Parathyroid adenoma (tissue), 2 donors: Measurements from ENCODE around the gene GLRX2.

Source experiments
- H2AFZ ChIP-seq: fragments of 300-600 bp; sonication (generic); one replicate; pipeline ENCODE4 v1.7.0; 2017; ENCODE audit warnings: antibody characterized with exemption, mild to moderate bottlenecking
- H3K27ac ChIP-seq: fragments of 300-600 bp; sonication (generic); one replicate; pipeline ENCODE4 v1.7.0; 2017
- H3K27me3 ChIP-seq: fragments of 300-600 bp; sonication (generic); one replicate; pipeline ENCODE4 v1.7.0; 2017; ENCODE audit warnings: low read length; ENCODE audit not compliant: control insufficient read depth, insufficient read depth
- H3K36me3 ChIP-seq: fragments of 300-600 bp; sonication (generic); one replicate; pipeline ENCODE4 v1.7.0; 2017; ENCODE audit warnings: low read length; ENCODE audit not compliant: control insufficient read depth, insufficient read depth
- H3K4me1 ChIP-seq: fragments of 300-600 bp; sonication (generic); one replicate; pipeline ENCODE4 v1.7.0; 2017; ENCODE audit warnings: control low read depth
- H3K4me2 ChIP-seq: fragments of 300-600 bp; sonication (generic); one replicate; pipeline ENCODE4 v1.7.0; 2017; ENCODE audit warnings: low read length
- H3K4me3 ChIP-seq: fragments of 300-600 bp; sonication (generic); one replicate; pipeline ENCODE4 v1.7.0; 2017; ENCODE audit warnings: low read depth, low read length
- H3K79me2 ChIP-seq: fragments of 300-600 bp; sonication (generic); one replicate; pipeline ENCODE4 v1.7.0; 2017; ENCODE audit warnings: control low read depth
- H3K9ac ChIP-seq: fragments of 300-600 bp; sonication (generic); one replicate; pipeline ENCODE4 v1.7.0; 2017; ENCODE audit warnings: mild to moderate bottlenecking
- H3K9me3 ChIP-seq: fragments of 300-600 bp; sonication (generic); one replicate; pipeline ENCODE4 v1.7.0; 2017; ENCODE audit warnings: low read length; ENCODE audit not compliant: control insufficient read depth
- TF ChIP-seq, protein P1 (sequence below): fragments of 300-600 bp; sonication (generic); IDR thresholded peaks from one replicate; pipeline ENCODE4 v1.7.0; 2017; ENCODE audit warnings: antibody characterized with exemption, mild to moderate bottlenecking
- donor health status: primary hyperparathyroidism.

GLRX2 gene

DNA sequence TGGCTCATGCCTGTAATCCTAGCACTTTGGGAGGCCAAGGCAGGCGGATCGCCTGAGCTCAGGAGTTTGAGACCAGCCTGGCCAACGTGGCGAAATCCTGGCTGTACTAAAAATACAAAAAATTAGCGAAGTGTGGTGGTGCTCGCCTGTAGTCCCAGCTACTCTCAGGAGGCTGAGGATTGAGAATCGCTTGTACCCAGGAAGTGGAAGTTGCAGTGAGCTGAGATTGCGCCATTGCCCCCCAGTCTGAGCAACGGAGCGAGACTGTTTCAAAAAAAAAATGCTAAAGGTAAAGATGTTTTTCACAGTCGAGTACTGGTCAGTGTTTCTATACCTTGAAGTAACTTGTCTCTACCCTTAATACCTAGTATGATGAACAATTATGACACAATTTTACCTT is 11.1 kb downstream of the GLRX2 start:
- H3K4me3 ChIP-seq = no peak overlapping the region
- H3K9me3 ChIP-seq = no peaks in the 10 kb centered on the region
- TF ChIP-seq, protein P1, sequence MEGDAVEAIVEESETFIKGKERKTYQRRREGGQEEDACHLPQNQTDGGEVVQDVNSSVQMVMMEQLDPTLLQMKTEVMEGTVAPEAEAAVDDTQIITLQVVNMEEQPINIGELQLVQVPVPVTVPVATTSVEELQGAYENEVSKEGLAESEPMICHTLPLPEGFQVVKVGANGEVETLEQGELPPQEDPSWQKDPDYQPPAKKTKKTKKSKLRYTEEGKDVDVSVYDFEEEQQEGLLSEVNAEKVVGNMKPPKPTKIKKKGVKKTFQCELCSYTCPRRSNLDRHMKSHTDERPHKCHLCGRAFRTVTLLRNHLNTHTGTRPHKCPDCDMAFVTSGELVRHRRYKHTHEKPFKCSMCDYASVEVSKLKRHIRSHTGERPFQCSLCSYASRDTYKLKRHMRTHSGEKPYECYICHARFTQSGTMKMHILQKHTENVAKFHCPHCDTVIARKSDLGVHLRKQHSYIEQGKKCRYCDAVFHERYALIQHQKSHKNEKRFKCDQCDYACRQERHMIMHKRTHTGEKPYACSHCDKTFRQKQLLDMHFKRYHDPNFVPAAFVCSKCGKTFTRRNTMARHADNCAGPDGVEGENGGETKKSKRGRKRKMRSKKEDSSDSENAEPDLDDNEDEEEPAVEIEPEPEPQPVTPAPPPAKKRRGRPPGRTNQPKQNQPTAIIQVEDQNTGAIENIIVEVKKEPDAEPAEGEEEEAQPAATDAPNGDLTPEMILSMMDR = no peak
- no peaks in the 10 kb centered on the region for H3K4me1 ChIP-seq
- no peak overlapping the region for H3K27ac ChIP-seq
- no peaks in the 10 kb centered on the region for H3K27me3 ChIP-seq
- no peaks in the 10 kb centered on the region for H3K36me3 ChIP-seq
- H3K79me2 ChIP-seq = no peaks in the 10 kb centered on the region
- no peak overlapping the region for H3K4me2 ChIP-seq
- no peak overlapping the region for H2AFZ ChIP-seq
- no peak overlapping the region for H3K9ac ChIP-seq

DNA sequence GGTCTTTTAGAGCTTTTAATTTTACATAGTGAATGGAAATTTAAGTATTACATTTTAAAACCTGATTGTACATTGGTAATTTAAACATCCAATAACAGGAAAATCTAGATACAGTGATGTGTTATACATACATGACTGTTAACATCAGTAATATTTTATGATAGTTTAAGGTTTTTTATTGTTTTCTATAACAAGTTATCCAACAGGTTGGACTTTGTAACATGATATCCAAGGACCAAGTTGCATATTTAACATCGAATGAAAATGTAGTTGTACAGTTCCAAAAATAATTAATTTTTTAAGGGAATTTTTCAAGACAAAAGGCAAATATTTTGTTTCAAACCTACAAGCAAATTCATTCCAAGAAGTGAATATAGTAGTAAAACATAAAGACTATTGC is 14.3 kb downstream of the GLRX2 start:
- Histone ChIP-seq H3K9me3 (no peaks in the 10 kb centered on the region), H2AFZ (no peak overlapping the region), H3K27ac (no peak overlapping the region), H3K4me3 (no peak overlapping the region), H3K4me1 (no peaks in the 10 kb centered on the region), H3K27me3 (no peaks in the 10 kb centered on the region), H3K9ac (no peak overlapping the region), H3K4me2 (no peak overlapping the region), H3K79me2 (no peaks in the 10 kb centered on the region), H3K36me3 (no peaks in the 10 kb centered on the region)
- TF ChIP-seq, protein P1 = no peak

DNA sequence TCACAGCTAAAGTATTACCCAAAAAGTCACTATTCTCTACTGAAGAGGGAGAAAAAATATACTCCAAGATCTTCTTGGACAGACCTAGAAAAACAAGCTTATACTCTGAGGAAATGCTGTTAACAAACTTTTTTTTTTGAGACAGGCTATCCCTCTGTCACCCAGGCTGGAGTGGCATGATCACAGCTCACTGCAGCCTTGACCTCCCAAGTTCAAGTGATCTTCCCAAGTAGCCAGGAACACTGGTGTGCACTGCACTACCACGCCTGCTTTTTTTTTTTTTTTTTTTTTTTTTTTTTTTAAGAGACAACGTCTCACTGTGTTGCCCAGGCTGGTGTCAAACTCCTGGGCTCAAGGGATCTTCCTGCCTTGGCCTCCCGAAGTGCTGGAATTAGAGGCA is 17.3 kb downstream of the GLRX2 start:
- no peaks in the 10 kb centered on the region for H3K27me3 ChIP-seq
- no peak overlapping the region for H3K4me3 ChIP-seq
- TF ChIP-seq, protein P1 = no peak
- no peaks in the 10 kb centered on the region for H3K36me3 ChIP-seq
- H3K4me1 ChIP-seq = no peaks in the 10 kb centered on the region
- H3K9ac ChIP-seq = no peak overlapping the region
- H3K79me2 ChIP-seq = no peaks in the 10 kb centered on the region
- H3K9me3 ChIP-seq = no peaks in the 10 kb centered on the region
- H2AFZ ChIP-seq = no peak overlapping the region
- no peak overlapping the region for H3K4me2 ChIP-seq
- H3K27ac ChIP-seq = no peak overlapping the region

DNA sequence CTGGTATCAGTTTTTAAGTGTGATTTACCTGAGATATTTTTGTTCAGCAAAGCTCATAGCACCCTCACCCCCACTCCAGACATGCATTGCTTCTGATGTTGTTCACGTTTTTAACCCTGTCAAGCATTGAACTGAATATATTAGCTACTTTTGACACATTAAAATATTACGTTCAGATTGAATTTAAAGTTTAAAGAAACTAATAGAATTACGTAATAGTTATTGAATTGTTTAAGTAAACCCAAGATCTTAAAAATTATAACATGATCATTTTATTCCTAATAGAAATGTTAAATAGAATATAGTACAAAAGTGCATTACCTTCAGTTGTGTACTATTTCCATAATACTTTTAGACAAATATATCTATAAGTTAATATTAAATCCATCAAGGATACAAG is 18.9 kb downstream of the GLRX2 start:
- H3K9me3 ChIP-seq = no peaks in the 10 kb centered on the region
- H3K79me2 ChIP-seq = no peaks in the 10 kb centered on the region
- H2AFZ ChIP-seq = no peak overlapping the region
- no peak overlapping the region for H3K27ac ChIP-seq
- H3K36me3 ChIP-seq = no peaks in the 10 kb centered on the region
- H3K9ac ChIP-seq = no peak overlapping the region
- H3K27me3 ChIP-seq = no peaks in the 10 kb centered on the region
- no peak overlapping the region for H3K4me2 ChIP-seq
- TF ChIP-seq, protein P1 = no peak
- no peak overlapping the region for H3K4me3 ChIP-seq
- no peaks in the 10 kb centered on the region for H3K4me1 ChIP-seq

DNA sequence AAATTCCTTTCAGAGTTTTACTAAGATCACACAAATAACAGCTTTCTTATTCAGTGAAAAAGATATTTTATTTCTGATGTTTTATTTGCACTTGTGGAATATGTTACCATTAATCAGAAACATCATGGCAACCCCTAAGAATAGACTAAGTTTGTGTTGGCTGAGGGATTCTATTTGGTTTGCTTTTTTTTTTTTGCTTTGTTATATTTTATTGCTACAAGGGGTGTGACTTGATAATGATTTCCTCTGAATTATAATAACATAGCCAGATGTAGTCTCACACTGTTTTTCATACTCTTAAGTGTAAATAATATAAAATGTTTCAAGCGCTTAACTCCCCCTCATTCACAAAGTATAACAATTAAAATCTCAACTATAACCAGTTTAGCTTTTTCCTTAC is 20.0 kb downstream of the GLRX2 start:
- Histone ChIP-seq H3K9me3 (no peaks in the 10 kb centered on the region), H3K4me2 (no peak overlapping the region), H3K4me1 (no peaks in the 10 kb centered on the region), H2AFZ (no peak overlapping the region), H3K9ac (no peak overlapping the region), H3K27ac (no peak overlapping the region), H3K79me2 (no peaks in the 10 kb centered on the region), H3K36me3 (no peaks in the 10 kb centered on the region), H3K27me3 (no peaks in the 10 kb centered on the region), H3K4me3 (no peak overlapping the region)
- TF ChIP-seq, protein P1 = no peak
